HUES6 (cell line): Measurements from ENCODE around the gene IGSF9B.
A peak's percentile ranks its signal among the peaks of the same experiment; 100 is the strongest.

Experiments
- H3K27ac ChIP-seq: 2 replicates; pipeline ENCODE4 v1.7.0; 2013; ENCODE audit warnings: low read depth, mild to moderate bottlenecking, low read length, inconsistent platforms
- H3K27me3 ChIP-seq: 2 replicates; pipeline ENCODE4 v1.6.1; 2013; ENCODE audit warnings: low read length; ENCODE audit not compliant: control insufficient read depth, insufficient read depth
- H3K36me3 ChIP-seq: 2 replicates; pipeline ENCODE4 v1.6.1; 2013; ENCODE audit warnings: low read length; ENCODE audit not compliant: control insufficient read depth, insufficient read depth
- H3K4me1 ChIP-seq: 2 replicates; pipeline ENCODE4 v1.6.1; 2013; ENCODE audit warnings: low read length; ENCODE audit not compliant: control insufficient read depth, insufficient read depth
- H3K4me3 ChIP-seq: 2 replicates; pipeline ENCODE4 v1.5.1; 2013; ENCODE audit warnings: low read depth, low read length
- H3K9ac ChIP-seq: one replicate; pipeline ENCODE4 v1.6.1; 2013; ENCODE audit warnings: mild to moderate bottlenecking, low read length
- H3K9me3 ChIP-seq: 2 replicates; pipeline ENCODE4 v1.6.1; 2013; ENCODE audit warnings: low read depth, low read length; ENCODE audit not compliant: control insufficient read depth, insufficient read depth

IGSF9B gene

DNA sequence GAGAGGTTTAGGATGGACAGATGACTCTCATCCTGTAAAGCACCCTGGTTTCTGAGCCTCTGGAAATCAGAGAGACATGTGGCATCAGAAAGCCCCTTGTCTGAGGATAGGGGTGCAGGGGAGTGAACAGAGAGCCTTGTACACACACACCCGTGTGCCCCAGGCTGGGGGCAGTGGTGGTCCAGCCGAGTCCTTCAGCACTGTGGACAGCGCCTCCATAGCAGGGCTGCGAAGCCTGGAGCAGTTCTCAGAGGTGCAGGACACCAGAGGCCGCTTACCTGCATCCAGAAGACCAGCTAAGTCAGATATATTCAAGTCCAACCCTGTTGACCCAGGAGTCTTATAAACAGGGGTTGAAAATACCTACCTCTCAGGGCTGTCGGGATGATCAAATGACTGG lies 11.5 kb upstream of the IGSF9B start:
- Histone ChIP-seq H3K27ac (no peak overlapping the region), H3K4me3 (no peak overlapping the region), H3K4me1 (0 out of 2 replicates have a peak, but pooled peaks cover 3% of the 10 kb centered on the region), H3K27me3 (peaks cover 55% of the 10 kb centered on the region), H3K9me3 (no peaks in the 10 kb centered on the region), H3K9ac (no peak overlapping the region), H3K36me3 (no peaks in the 10 kb centered on the region)

DNA sequence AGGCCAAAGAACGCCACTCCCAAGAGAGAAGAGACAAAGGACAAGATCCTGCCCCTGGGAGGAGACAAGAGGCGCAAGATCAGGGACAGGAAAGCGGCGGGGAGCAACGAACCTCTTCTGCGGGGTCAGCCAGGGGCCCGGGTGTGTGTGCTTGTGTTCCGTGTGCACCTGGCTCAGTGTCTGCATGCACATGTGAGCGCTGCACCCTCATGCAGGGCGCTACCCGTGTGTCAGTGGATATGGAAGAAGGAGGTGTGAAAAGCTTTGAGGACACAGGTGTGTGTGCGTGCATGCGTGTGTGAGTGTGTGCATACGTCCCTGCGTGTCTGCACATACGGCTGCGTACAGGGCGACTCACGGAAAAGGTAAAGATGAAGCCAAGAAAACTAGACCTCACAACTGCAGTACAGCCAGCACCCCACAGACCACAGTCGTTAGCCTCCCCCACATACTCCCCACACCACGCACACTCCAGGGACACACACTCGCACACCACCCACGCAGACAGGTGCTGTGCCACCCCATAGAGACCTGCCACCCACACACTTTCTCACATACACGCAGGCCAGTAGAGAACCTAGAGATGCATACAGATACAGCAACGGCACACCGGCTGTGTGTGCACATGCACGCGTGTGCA lies 11.0 kb upstream of the IGSF9B start:
- Histone ChIP-seq H3K27ac (no peak overlapping the region), H3K27me3 (peaks cover 55% of the 10 kb centered on the region), H3K9ac (no peak overlapping the region), H3K9me3 (no peaks in the 10 kb centered on the region), H3K36me3 (no peaks in the 10 kb centered on the region), H3K4me1 (0 out of 2 replicates have a peak, but pooled peaks cover 3% of the 10 kb centered on the region), H3K4me3 (no peak overlapping the region)

GRCh38 chr11:133966921-133967598 lies 10.3 kb upstream of the IGSF9B start:
- no peak overlapping the region for H3K4me3 ChIP-seq
- 0 out of 2 replicates have a peak, but pooled peaks cover 3% of the 10 kb centered on the region for H3K4me1 ChIP-seq
- no peaks in the 10 kb centered on the region for H3K9me3 ChIP-seq
- H3K27me3 ChIP-seq = peaks cover 52% of the 10 kb centered on the region
- no peak overlapping the region for H3K27ac ChIP-seq
- no peak overlapping the region for H3K9ac ChIP-seq
- no peaks in the 10 kb centered on the region for H3K36me3 ChIP-seq

- Histone ChIP-seq H3K9ac (no peak overlapping the region), H3K27ac (no peak overlapping the region), H3K9me3 (no peaks in the 10 kb centered on the region), H3K27me3 (peaks cover 52% of the 10 kb centered on the region), H3K4me1 (0 out of 2 replicates have a peak, but pooled peaks cover 3% of the 10 kb centered on the region), H3K4me3 (no peak overlapping the region), H3K36me3 (no peaks in the 10 kb centered on the region)
These were observed 9.4 kb upstream of the IGSF9B start for GRCh38 chr11:133966172-133966651.

DNA sequence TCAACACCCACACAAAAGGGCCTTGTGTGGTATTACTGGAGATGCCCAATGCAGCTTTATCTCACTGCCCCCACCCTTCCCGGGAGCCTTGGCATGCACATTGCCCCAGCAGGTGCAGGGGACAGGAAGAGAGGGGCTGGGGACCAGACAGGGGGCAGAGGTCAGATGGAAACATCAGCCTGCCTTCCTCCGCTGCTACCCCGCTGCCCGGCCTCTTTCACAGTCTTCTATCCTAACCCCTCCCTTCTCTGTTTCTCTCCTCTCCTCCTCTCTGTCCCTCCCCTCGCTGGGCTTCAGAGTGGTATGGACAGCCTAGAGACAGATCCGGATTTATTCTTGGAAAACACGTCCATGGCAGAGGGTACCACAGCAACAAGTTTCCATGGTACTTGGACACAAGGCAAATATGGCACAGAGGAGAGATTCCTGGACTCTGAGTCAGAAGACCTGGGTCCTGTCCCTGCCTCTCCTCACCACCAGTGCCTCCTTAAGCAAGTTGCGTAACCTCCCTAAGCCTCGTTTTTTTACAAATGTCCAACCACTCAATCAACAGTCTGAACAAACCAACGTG lies 8.3 kb upstream of the IGSF9B start:
- 0 out of 2 replicates have a peak, but pooled peaks cover 3% of the 10 kb centered on the region for H3K4me1 ChIP-seq
- H3K9me3 ChIP-seq = no peaks in the 10 kb centered on the region
- H3K27me3 ChIP-seq = peaks cover 45% of the 10 kb centered on the region
- no peak overlapping the region for H3K9ac ChIP-seq
- H3K27ac ChIP-seq = no peak overlapping the region
- no peaks in the 10 kb centered on the region for H3K36me3 ChIP-seq
- H3K4me3 ChIP-seq = no peak overlapping the region

- H3K4me3 ChIP-seq = no peak overlapping the region
- no peak overlapping the region for H3K9ac ChIP-seq
- no peaks in the 10 kb centered on the region for H3K36me3 ChIP-seq
- peaks cover 45% of the 10 kb centered on the region for H3K27me3 ChIP-seq
- no peaks in the 10 kb centered on the region for H3K9me3 ChIP-seq
- 0 out of 2 replicates have a peak, but pooled peaks cover 3% of the 10 kb centered on the region for H3K4me1 ChIP-seq
- H3K27ac ChIP-seq = no peak overlapping the region
These were observed 7.6 kb upstream of the IGSF9B start for GRCh38 chr11:133964356-133964755.

GRCh38 chr11:133961890-133962289 lies 5.1 kb upstream of the IGSF9B start:
- H3K9me3 ChIP-seq = no peaks in the 10 kb centered on the region
- H3K4me1 ChIP-seq = peaks cover 10% of the 10 kb centered on the region
- H3K27me3 ChIP-seq = peaks cover 44% of the 10 kb centered on the region
- H3K4me3 ChIP-seq = no peak overlapping the region
- H3K27ac ChIP-seq = no peak overlapping the region
- H3K36me3 ChIP-seq = no peaks in the 10 kb centered on the region
- H3K9ac ChIP-seq = no peak overlapping the region

GRCh38 chr11:133957900-133958299 lies 1.1 kb upstream of the IGSF9B start:
- H3K9ac ChIP-seq = no peak overlapping the region
- H3K4me3 ChIP-seq = peak overlapping the region; percentile 98
- H3K36me3 ChIP-seq = no peaks in the 10 kb centered on the region
- H3K27ac ChIP-seq = no peak overlapping the region
- H3K4me1 ChIP-seq = peaks cover 29% of the 10 kb centered on the region
- no peaks in the 10 kb centered on the region for H3K9me3 ChIP-seq
- H3K27me3 ChIP-seq = peaks cover 66% of the 10 kb centered on the region

DNA sequence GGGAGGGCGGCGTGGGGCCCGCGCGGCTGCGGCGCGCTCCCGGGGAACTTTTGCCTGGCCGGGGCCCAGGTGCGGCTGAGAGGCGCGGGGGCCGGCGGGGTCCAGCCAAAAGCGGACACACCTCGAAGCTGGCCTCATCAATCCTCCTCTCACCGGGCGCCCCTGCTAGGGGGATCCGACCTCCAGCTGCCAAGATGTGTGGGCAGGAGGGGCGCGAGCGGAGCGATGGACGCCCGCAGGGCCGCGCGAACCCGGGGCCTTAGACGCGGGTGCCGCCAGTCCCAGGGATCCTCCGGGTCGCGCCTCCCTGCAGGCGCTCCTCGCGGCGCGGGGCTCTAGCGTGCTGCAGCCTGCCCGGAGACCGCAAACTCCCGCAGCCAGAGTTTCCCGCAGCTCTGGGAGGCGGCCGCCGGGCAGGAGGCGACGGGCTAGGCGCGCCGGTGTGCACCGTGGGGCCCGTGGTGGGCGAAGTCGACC lies 785 bp downstream of the IGSF9B start:
- Histone ChIP-seq H3K4me3 (peak overlapping the region; percentile 98), H3K9ac (no peak overlapping the region), H3K9me3 (no peaks in the 10 kb centered on the region), H3K4me1 (peaks cover 48% of the 10 kb centered on the region), H3K27ac (no peak overlapping the region), H3K36me3 (no peaks in the 10 kb centered on the region), H3K27me3 (peaks cover 66% of the 10 kb centered on the region)

GRCh38 chr11:133955081-133955891 lies 1.5 kb downstream of the IGSF9B start:
- Histone ChIP-seq H3K9ac (peak overlapping the region; percentile 11), H3K4me3 (peak overlapping the region; percentile 58), H3K4me1 (peaks cover 55% of the 10 kb centered on the region), H3K27me3 (peaks cover 65% of the 10 kb centered on the region), H3K9me3 (no peaks in the 10 kb centered on the region), H3K27ac (no peak overlapping the region), H3K36me3 (no peaks in the 10 kb centered on the region)
